GM19023 (cell line): ENCODE results near the gene GSTT2B.
"Not testable (repeated sequence)": the region's sequence is repeated elsewhere in the genome, so short reads cannot be mapped to it uniquely, and the experiment has no call there.

ENCODE experiments used
- ATAC-seq: cut with Tn5 transposase; IDR thresholded peaks from one replicate; pipeline ENCODE4 v1.9.1; 2021; ENCODE audit warnings: mild to moderate bottlenecking, moderate library complexity; ENCODE audit not compliant: unreplicated experiment

The GSTT2B gene, protein sequence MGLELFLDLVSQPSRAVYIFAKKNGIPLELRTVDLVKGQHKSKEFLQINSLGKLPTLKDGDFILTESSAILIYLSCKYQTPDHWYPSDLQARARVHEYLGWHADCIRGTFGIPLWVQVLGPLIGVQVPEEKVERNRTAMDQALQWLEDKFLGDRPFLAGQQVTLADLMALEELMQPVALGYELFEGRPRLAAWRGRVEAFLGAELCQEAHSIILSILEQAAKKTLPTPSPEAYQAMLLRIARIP

DNA sequence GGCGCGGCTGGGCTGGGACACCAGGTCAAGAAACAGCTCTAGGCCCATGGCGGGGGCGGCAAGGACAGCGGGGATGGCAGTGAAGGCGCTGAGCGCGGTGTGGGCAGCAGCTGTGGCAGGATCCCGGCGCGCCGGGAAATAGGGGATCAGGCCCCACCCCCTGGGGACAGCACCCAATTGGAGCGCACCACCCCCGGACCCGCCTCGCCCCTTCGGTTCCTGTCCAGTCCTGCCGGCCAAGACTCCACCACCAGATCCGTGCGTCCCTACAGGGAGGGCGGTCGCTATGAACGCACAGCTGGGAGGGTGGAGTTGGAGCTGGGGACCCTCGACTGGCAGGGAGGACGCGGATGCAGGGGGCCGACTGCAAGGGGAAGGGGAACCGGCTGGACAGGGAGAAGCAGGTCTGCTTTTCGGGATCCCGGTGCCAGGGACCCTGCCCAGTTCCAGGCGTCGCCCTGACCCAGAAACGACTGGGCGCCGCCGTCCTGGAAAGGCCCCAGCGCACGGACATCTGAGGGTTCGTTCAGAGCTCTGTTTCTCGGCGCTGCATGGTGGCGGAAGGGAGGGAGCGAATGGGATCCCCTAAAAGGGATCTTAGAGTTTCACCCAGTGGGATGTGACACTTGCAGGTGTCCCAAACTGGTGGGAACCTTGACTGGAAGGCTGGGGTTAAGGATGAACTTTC, at the start of gene GSTT2B:
Gene GSTT2B, minus strand, starts transcription at position 112 of the 688 bp plus-strand sequence. Its CDS starts 64 bp downstream, at position 48.
- ATAC-seq, result not testable (repeated sequence)

- no peak for ATAC-seq
Observed at GRCh38 chr22:24010018-24010391, 49.0 kb upstream of the GSTT2B start.

GRCh38 chr22:24009227-24010017, 48.4 kb upstream of the GSTT2B start:
- no peak for ATAC-seq

DNA sequence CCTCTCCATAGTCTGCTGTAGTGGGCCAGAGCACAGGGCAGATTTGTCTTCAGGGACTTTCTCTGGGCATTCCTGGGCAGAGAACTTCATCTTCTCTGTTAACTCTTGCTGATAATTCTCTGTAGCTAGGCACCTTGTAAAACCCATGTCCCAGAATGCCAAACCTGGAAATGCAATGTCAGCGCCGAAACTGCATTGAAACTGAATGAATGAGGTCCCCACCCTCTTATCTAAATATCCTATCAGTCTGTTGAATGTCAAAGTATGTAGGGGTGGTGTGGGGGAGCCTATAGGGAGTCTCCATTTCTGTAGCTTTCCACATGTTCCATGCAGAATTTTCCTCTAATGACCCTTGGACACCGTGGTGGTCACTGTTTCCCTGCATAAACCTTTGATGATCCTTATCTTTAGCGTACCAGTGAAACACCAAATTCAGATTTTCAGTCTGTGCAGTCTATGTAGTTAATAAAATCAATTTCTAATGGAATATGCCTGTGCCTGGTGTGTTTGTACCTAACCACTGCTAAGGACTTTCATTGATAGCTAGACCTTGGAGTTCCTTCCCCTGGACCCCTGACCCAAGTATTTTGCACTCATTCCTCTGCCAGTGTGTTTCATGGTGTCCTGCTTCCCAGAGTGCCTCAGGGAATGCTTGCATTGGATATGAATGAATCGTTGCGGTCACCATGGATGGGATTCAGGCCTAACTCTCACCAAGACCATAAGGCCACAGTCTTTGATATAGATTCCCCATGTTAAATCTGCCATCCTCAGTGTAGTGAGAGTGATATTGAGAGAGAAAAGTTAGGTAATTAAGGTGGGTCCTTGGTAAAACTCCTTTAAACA, 47.6 kb upstream of the GSTT2B start:
- no peak for ATAC-seq

DNA sequence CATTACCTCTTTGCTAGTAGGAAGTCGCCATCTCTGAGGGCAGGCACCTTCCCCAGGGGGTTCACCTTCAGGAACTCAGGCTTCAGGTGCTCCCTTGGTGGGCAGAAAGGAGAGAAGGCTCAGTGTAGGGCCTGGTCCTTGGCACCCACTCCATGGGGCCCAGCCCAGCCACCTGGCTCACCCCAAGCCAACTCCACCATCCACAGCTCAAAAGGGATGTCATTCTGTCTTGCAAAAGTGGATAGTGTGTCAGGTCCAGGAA, 47.0 kb upstream of the GSTT2B start:
- ATAC-seq, result no peak

- ATAC-seq, result no peak
Observed at GRCh38 chr22:24007253-24008021, 46.4 kb upstream of the GSTT2B start.

DNA sequence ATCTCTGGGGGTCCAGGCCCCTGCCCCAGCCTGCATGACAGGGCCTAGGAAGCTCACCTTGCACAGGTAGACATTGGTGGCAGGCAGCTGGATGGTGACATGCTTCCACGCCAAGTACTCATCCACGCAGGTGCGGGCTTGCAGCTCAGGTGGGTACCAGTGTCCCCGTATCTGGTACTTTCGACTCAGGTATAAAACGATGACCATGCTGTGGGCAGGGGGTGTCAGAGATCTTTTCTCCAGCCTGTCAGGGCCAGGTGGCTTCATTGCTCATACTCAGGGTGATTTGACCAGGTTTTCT, 45.9 kb upstream of the GSTT2B start:
- ATAC-seq, result no peak

GRCh38 chr22:24006207-24006913, 45.4 kb upstream of the GSTT2B start:
- ATAC-seq, result no peak

- no peak for ATAC-seq
Observed at GRCh38 chr22:24005201-24005600, 44.2 kb upstream of the GSTT2B start, which contains the start of gene GSTT4. Gene GSTT4 (minus strand): TSS chr22:24005453. CDS start chr22:24005356, 97 bp downstream.

- no peak for ATAC-seq
Observed at GRCh38 chr22:24003887-24004286, 42.9 kb upstream of the GSTT2B start.

DNA sequence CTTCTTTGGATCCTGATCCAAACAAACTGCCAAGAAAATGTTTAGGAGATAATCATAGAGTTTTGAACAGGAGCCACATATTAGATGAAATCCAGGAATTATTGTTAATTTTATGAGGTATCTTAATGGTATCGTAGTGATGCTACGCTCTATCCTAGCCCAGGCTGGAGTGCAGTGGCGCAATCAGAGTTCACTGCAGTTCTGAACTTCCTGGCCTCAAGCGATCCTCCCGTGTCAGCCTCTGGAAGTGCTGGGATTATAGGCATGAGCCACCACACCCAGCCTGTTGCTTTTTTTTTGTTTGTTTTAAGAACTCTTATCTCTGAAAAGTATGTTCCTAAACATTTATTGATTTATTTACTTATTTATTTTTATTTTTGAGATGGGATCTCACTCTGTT, 41.9 kb upstream of the GSTT2B start:
- no peak for ATAC-seq

DNA sequence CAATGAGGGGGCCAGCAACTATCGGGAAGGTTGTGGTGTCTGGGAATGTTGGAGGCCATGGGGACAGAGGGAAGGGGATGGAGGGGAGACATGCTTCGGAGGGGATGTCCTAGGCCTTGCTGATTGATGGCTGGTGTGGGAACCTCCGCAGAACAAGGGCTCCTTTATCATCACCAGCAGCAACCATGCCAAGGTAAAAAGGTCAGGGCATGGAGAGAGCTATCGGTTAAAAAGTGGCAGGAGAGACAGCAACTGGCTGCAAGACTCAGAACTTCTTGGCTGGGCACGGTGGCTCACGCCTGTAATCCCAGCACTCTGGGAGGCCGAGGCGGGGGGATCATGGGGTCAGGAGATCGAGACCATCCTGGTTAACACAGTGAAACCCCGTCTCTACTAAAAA, 41.3 kb upstream of the GSTT2B start:
- no peak for ATAC-seq

DNA sequence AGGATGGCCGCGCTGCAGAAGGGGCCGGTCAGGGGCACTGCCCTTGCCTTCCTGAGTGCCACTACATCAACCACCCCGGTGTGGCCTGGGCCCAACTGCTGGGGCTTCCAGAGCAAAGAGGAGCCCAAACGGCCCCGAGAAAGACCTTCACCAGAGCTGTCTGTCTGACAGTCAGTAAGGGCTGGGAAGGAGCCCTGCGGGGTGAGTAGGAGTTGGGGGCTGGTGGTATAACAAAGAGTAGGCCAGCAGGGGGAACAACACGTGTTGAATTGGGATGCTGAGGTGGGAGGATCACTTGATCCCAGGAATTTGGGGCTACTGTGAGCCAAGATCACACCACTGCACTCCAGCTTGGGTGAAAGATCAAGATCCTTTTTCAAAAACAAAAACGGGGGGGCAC, 40.3 kb upstream of the GSTT2B start:
- ATAC-seq, result no peak

- ATAC-seq, result not testable (repeated sequence)
Observed at GRCh38 chr22:23999779-24000178, 38.8 kb upstream of the GSTT2B start.

DNA sequence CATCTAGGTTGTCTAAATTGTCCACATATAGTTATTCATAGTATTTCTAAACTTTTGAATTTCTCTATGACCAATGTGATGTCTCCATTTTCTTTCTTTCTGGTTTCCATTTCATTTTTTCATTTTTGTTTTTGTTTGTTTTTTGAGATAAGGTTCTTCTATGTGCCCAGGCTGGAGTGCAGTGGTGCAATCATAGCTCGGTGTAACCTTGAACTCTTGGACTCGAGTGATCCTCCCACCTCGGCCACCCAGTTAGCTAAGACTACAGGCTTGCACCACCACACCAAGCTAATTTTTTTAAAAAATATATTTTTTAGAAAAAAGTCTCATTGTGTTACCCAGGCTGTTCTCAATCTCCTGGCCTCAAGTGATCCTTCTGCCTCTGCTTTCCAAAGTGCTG, 36.1 kb upstream of the GSTT2B start:
- no peak for ATAC-seq

DNA sequence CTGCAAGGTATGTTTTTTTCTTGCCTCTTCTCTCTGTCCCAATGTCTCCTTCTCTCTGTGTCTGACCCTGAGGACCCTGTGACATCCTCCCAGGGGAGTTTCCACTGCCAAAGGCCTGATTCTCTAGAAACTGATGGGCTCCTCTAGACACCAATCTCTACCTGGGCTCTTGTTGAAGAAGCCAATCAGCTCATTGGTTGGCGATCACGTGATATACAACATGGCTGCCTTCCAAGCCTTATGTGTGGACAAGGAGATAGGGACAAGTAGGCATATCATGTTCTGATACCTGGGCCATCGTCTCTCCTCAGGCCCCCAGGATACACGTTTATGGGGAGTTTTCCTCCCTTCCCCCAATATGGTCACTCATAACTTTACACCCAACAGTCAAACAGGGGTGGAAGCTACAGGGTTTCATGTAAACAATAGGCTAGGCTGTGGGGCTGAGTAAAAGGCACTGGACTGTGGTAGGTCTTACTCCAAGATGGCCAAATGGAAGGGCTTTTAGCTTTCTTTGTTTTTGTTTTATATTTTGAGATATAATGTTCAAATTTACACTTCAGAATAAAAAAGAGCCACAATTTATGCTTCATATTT, 32.7 kb upstream of the GSTT2B start:
- not testable (repeated sequence) for ATAC-seq

DNA sequence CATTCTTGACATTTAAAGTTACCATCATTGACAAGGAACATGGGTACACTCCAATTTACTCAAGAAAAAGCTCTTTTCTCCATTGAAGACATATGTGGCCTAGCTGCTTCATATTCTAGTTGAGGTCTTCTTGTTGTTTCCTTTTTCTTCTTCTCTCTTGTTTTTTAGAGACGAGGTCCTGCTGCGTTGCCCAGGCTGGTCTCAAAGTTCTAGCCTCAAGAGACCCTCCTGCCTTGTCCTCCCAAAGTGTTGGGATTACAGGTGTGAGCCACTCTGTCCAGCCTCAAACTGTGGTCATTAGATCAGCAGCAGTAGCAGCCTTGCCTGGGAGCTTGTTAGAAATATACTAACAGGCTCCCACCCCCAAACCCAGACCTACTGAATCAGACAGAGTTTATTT, 32.1 kb upstream of the GSTT2B start:
- ATAC-seq, result not testable (repeated sequence)

DNA sequence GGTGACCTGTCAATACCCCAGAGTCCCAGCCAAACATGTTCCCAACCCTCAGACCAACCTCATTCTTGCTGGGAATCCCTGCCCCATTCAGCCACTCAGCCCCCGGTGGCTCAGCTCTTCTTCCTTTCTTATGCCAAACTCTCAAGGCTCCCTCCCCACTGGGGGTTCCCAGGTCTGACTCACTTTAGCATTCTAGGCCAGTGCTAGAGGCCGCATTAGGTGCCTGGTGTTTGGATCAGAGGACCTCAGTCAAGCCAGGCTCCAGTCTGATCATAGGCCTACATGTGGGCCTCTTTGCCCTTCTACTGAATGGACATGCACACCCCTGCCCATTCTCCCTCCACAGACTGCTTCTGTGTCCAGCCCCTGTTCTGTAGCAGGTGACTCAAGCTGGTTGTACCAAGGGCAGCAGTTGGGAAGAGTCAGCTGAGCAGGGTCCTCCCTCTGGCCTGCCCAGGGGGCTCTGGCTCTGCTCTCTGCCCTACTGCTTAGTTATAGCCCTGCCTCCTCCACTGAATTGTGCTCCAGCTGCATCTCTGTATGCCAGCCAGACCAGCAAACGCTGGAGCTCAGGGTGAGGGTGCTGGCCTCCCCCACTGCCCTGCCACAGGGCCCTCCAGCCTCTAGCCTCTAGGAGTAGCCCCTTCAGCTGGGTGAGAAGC, 28.7 kb upstream of the GSTT2B start:
- not testable (repeated sequence) for ATAC-seq
